Measurements from ENCODE around the gene SIGLEC15.
"Not testable (repeated sequence)": the region's sequence is repeated elsewhere in the genome, so short reads cannot be mapped to it uniquely, and the experiment has no call there.

The SIGLEC15 gene, protein sequence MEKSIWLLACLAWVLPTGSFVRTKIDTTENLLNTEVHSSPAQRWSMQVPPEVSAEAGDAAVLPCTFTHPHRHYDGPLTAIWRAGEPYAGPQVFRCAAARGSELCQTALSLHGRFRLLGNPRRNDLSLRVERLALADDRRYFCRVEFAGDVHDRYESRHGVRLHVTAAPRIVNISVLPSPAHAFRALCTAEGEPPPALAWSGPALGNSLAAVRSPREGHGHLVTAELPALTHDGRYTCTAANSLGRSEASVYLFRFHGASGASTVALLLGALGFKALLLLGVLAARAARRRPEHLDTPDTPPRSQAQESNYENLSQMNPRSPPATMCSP

DNA sequence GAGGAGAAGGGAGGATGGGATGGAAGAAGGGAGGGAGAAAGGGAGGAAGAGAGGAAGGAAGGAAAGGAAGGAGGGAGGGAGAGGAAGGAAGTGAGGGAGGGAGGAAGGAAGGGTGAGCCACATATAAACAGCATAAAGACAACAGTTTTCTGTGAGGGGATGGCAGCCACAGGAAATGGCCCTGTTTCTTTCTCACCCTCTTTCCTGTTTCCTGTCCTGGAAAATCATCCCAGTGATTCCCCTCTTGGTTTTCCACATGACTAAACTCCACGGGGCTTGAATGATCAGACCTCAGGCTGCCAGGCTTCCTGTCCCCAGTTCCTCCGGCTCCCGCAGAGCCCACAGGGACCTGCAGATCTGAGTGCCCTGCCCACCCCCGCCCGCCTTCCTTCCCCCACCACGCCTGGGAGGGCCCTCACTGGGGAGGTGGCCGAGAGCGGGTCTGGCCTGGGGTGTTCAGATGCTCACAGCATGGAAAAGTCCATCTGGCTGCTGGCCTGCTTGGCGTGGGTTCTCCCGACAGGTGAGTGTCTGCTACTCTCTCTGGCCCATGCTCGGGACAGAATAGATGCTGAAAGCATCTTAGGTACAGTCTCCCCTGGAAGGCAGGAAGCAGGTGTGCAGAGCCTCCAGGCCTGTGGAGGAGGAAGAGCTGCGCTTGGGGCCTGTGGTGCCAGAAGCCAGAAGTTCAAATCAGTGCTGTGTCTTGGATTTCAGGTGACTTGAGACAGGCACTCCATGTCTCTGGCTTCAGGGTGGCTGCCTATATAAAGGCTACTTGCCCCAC, at the start of gene SIGLEC15:
SIGLEC15 (plus strand) TSS at position 418 of the 787 bp plus-strand sequence; CDS start at position 472, 54 bp downstream.
- DNase-seq, result no peak

DNA sequence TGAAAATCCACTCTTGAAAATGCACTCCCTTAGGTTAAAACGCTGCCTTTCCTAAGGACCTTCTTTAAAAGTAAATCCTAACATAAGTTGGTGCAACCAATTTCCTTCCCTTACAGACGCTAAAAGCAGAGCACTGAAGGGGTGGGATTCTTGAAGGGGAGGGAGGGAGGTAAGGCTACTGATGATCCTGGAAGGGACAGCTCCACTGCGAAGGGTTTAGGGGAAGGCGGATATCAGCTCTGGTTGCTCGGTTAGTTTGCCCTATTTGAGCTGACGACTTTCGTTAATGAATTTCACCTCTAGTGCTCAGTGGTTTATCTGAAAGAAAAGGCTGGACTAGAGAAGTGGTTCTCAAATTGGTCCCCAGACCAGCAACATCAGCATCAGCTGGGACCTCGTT, 49.7 kb upstream of the SIGLEC15 start:
- no peak for DNase-seq

DNA sequence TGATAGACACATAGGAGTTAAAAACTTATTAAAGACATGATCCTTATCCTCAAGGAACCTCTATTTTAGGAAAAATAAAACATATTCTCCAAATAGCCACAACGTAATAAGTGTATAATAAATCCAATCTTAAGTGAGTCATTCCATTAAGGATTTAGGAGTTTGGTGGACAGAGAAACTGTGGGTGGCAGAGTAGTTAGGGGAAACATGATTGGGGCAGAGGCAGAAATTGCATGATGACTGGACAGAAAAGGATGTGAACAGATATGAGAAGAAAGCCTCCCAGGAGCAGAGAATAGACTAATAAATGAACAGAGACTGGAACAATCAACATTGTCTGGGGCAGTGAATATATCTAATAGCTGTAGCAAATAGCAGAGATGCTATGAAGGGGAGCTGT, 48.1 kb upstream of the SIGLEC15 start:
- DNase-seq, result no peak

DNA sequence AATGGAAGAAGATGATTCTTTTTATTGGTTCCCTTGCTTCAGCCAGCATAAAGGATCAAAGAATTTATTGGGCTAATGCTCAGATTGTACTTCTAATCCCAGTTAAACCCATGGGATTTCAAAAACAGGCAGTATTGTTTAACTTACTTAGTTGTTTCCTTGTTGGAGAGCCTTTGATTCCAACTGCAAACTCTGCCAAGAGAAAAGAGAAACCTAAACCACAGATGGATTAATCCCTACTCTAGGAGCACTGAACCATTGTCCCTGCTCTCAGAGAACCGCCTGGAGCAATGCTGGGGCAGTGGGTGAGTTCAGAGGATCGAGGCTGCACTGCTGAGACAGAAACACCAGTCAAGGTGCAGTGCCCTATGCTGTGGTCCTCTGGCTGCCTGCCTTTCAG, 44.9 kb upstream of the SIGLEC15 start:
- no peak for DNase-seq

DNA sequence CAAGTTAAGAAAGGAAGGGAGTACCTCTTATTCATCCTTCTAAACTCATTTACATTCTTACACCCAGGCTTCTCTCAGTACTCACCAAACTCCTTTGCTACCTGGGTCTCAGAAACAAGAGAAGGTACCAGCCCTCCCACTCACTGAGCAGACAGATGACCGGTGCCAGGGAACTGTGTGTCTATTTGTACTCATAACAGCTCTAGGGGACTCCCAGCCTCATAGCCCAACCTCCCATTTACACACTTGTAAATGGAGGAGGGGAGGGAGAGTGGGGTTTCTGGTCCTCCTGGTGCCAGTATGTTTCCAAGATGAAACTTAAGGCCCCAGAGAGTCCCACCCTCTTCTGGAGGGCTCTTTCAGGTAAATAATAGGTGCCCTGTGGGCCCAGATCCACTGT, 42.8 kb upstream of the SIGLEC15 start:
- DNase-seq, result no peak

DNA sequence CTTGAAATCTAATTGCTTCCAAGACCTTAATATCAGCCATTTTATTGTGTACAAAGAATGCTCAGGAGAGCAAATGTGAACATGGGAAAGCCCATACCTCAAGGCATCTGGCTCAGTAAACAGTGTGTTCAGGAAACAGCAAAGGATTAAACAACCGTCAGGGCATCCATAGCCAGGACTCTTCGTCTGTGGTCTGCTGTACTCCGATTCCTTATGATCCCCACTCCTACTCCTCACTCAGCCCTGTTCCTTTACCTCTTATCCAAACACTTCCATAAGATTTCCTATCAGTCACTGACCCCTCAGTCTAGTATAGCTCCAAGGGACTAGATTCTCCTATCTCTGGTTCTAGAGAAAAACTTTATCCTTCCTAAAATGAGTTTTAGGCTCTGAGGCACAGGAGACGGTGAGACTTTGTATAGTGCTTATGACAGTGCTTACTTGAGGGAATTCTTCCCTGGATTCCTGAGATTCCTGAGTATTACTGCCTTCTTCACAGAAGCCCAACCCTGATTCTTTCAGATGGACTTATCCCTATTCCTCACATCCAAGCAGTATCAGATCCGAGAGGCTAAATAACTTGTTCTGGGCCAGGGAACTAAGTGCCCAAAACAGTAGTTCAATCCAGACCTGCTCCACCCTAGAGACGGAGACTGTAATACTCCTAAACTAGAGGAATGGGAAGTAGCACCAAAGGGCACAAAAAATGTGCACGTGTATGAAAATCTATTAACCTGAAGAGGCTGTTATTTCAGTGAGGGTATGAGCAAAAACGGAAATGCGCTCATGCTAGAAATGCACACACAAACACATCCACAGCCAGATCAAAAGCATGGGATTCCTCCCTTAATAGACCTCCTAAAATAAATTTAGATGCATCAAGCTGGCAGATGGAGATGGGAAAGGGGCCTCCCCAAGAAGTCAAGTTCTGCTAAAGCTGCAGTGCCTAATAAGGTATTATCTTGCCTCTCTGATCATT, 42.1 kb upstream of the SIGLEC15 start:
- DNase-seq, result no peak

DNA sequence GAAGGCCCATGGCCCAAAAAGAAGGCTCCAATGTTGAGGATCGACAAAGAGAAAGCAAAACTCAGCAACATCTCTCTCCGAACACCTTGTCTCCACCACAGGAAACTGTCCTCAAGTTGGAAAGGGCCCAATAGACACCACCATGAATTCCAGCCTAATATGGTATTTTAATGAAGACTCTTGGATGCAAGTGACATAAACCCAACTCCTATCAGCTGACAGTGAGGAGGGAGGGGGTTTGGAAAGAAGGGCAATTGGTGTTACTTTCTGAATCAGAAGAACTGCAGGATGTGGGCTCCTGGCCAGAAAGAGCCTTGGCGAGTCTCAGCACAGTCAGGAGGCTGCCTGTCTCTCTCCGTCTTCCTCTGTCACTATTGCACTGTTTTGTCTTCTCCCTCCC, 40.3 kb upstream of the SIGLEC15 start:
- DNase-seq, result no peak

DNA sequence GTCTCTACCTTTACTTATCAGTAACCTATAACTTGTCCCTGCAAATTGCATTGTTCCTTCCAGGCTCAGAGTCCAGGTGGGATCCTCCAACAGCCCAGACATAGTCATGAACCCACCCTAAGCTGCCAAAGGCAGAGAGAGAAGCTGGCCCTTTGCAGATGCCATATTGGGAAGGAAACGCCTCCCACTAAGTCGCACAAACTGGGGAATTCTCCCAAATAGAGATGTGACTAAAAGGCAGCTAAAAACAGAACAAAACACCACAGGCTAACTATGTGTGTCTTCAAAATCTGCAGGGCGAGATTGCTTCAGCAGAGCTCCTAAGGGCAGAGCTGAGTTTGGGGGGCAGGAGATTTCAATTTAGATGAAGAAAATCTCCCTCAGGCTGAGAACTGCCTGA, 38.5 kb upstream of the SIGLEC15 start:
- DNase-seq, result no peak

DNA sequence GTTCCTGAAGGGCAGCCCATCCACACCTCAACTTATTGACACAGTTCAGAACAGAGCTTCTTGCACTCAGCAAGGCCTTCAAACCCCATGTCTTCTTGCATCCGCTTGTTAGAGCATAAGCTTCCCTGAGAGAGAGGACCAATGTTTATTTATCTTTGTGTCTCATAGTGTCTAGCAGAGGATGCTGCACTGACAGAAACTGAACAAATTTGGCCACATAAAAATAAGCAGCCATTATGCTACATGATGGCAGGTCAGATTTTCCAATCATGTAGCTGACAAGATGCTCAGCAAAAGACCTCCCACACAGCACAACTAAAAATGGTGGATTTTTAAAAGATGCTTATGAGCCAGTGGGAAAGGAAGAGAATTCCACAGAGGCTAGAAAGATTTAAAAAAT, 38.1 kb upstream of the SIGLEC15 start:
- DNase-seq, result no peak

DNA sequence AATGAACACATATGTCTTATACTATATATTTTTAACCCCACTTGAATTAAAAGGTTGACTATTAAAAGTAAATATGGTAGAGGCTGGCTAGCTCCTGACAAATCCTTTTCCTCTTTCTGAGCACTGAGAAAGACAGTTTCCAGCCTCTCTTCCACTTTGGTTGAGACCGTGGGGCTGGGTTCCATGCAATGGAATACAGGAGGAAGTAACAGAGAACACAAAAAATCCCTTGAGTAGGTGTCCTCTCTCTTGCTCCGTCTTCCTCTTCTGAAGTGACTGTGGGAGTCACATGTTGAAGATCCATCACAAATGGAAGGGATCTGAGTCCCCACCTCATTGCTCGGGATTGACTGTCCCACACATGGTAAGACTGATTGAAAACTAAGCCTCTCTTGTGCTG, 36.6 kb upstream of the SIGLEC15 start:
- DNase-seq, result no peak

DNA sequence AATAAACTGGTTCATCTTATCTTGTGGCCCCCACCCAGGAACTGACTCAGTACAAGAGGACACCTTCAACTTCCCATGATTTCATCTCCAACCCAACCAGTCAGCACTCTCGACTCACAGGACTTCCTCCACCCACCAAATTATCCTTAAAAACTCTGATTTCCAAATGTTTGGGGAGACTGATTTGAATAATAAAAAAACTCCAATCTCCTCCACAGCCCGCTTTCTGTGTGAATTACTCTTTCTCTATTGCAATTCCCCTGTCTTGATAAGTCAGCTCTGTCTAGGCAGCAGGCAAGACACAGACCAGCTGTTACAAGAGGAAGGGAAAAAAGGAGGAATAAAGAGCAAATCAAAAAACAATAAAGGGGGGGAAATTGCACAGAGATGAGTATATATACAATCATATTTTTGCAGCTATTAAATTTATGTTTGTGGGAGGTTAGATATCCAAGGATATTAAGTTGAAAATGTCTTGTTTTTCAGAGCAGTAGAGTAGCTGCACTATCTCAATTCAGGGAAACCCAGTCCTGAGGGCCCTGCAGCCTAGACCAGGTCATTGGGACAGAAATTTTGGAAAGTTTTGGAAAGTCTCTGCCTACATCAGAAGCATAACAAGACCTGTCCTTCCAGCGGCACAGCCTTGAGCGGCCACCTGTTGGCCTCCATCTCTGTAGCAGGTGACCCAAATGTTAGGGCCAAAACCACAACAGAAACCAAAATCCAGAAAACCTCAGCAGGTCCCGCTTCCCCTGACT, 32.8 kb upstream of the SIGLEC15 start:
- no peak for DNase-seq

DNA sequence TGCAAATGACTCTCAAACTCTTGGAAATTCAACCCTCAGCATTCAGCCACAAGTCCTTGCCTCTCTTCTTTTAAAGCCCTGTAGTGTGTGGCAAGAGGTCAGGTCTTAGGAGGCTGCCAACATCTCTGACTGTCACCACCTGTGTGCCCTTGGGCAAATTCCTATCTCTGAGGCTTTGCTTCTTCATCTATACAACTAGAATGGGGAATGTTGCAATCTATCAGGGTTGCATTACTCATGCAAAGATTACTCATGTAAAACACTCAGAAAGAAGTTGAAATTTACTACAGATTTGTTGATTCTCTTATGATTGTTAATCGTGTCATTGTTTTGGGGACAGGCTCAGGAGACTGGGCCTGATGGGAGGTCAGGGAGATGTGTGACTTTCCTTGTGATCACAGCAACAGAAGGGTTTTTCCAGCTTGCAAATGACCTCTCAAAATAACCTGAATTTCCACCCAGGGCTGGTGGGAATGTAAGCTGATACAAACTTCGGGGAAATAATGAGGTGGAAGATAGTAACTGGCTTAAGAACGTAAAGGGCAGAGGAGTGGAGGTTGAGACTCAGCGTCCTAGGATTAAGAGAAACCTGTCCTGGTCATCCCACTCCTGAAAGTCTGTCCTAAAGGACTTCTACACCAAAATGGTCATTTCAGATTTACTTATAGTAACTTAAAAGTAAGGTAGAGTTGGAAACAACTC, 32.1 kb upstream of the SIGLEC15 start:
- DNase-seq, result no peak

DNA sequence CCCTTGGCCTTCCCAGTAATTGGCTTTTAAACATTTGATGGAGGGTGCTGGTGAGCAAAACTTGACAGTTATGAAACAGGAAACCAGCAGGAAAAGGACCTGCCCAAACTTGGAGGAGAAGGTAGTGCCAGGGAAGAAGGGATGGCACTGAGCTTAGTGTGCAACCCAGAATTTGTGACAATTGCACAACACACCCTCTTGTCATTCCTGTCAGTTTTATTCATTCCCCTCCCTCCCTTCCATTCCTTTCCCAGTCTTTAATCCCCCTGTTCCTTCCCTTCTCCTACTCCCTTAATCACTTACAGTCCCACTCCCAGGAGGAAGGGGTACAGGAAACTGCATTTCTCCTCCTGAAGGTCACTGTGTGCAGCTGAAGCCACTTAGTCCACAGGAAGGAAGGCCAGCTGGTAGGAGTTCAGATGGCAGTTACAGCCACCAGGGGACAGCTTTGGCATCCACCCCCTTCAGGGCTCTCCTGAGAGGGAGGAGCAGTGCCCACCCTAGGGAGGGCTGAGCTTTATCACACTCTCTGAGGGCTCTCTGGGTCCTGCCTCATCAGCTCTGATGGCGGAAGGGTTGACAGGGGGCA, 24.0 kb upstream of the SIGLEC15 start:
- DNase-seq, result no peak

DNA sequence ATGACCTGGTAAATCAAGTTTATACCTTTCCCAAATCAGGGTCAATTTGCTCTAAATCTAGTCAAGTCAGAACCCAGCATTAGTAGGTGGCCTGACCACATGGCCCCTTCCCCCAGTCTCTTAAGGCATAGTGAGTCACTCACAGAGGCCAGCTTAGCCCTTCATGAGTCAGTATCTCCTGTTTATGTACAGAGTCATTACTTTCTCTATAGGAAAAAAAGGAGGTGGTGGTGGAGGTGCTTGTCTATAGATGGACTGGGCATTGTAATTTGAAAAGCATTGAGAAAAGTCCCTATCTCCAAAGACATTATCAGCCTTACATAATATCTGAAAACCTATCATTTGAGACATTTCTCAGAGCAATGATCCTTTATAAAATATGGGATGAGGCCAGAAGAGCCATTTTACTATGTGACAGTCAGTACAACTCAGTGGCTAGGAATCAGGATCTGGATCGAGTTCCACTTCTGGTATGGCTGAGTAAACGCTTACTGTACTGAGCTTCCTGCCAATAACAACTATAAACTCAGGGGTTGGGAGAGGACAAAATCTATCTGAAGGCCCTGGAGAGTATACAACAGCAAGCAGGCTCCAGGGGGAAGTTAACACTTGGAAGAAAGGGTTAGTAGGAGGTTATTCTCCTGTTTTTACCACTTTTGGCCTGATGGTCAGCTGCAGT, 22.5 kb upstream of the SIGLEC15 start:
- DNase-seq, result no peak

DNA sequence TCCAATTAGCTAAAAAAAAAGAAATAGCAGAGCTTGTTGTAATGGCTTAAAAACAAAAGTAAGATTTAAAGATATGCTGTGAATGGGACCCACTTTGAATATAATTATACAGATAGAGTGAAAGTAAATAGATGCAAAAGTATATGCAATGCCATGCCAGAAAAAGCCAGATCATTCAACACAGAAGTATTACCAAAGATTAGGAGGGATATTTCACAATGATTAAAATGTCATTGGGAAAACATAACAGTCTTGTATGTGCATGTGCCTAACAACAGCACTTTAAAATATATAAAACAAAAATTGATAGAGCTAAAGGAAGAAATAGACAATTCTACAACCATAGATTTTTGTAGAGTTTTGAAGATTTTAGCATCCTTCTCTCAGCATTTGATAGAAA, 19.9 kb upstream of the SIGLEC15 start:
- DNase-seq, result no peak

DNA sequence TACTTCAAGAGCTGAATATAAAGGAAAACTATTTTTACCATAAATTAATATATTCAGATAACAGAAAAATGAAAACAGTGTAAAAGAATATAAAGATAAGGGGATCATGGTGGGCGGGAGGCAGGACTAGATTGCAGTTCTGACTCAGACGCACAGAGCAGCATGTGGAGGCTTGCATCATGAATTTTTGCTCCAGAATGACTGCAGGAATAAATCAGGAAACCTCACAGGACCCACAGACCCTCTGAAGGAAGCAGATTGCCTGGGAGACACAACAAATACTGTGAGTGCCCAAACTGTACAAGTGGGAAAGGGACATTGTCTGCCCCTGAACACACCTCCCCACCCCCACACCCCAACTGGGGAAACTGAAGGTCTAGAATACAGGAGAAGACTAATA, 19.2 kb upstream of the SIGLEC15 start:
- DNase-seq, result no peak

DNA sequence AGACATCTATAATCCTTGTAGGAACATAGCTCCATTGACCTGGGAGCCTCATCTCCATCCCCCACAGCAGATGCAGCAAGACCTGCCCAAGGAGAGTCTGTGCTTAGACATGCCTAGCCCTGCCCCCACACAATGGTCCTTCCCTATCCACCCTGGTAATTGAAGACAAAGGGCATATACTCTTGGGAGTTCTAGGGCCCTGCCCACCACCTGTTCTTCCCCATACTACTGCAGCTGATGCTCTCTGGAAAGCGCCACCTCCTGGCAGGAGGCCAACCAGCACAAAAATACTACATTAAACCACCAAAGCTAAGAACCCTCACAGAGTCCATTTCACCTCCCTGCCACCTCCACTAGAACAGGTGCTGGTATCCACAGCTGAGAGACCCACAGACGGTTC, 18.3 kb upstream of the SIGLEC15 start:
- not testable (repeated sequence) for DNase-seq

DNA sequence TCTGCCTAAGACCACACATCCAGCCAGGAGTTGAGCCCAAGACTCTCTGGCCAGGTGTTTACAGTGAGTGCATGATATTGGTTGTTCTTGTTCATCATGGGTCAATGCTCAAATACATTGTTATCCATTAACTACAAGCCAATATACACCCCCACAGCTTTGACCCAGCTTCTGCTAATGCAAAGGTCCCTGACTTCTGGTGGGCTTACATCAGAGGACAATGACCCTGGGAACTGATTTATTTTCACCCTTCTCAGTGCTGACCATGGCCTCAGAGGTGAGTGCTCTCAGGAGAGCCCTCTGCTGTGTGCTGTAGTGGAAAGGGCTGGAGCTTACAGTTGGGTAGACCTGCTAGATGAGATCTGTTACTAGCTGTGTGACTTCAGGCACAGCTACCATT, 10.7 kb upstream of the SIGLEC15 start:
- DNase-seq, result not testable (repeated sequence)

DNA sequence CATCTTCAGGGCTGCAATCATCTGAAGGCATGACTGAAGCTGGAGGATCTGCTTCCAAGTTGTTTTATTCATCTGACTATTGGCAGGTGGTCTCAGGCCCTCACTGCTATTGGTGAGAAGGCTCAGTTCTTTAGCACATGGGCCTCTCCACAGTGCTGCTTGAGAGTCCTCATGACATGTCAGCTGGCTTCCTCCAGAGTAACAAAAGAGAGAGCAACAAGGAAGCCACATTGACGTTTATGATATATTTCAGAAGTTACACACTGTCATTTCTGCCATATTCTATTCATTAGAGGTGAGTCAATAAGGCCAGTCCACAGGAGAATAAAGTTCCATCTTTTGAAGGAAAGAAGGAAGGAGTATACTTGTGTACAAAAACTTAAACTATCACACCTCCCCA, 7.9 kb upstream of the SIGLEC15 start:
- no peak for DNase-seq

DNA sequence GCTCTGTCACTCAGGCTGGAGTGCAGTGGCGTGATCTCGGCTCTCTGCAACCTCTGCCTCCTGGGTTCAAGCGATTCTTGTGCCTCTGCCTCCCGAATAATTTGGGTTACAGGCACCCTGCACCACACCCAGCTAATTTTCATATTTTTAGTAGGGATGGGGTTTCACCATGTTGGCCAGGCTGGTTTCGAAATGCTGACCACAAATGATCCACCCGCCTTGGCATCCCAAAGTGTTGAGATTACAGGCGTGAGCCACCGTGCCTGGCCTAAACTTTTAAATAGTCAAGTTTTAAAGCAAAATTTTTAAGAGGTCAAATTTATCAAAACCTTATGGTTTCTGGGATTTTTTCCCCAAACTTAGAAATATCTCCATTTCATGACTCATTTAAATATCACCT, 6.7 kb upstream of the SIGLEC15 start:
- DNase-seq, result not testable (repeated sequence)
